SU-DHL-6 (cell line): Measurements from ENCODE around the gene BCL3.

Source experiments
- H2AFZ ChIP-seq: fragments of 200-600 bp; sonication (generic); 2 replicates; pipeline ENCODE4 v1.6.1; 2014; ENCODE audit warnings: low read depth, mild to moderate bottlenecking, moderate library complexity, mixed read lengths, antibody characterized with exemption, low read length; ENCODE audit not compliant: severe bottlenecking
- H3F3A ChIP-seq: fragments of 200-600 bp; shearing (Covaris generic); 2 replicates; pipeline ENCODE4 v1.6.0; 2016; ENCODE audit warnings: antibody characterized with exemption, mild to moderate bottlenecking; ENCODE audit not compliant: insufficient read depth
- H3K27ac ChIP-seq: fragments of 200-600 bp; sonication (generic); 2 replicates; pipeline ENCODE4 v1.5.1; 2016; ENCODE audit warnings: low read depth, mild to moderate bottlenecking, low read length, moderate library complexity, mixed read lengths
- H3K27me3 ChIP-seq: fragments of 200-600 bp; sonication (generic), shearing (Covaris generic); 2 replicates; pipeline ENCODE4 v1.6.0; 2014; ENCODE audit warnings: mild to moderate bottlenecking, low read length
- H3K36me3 ChIP-seq: fragments of 200-600 bp; sonication (generic); 2 replicates; pipeline ENCODE4 v1.6.1; 2014; ENCODE audit warnings: mild to moderate bottlenecking, low read length, mixed read lengths
- H3K4me2 ChIP-seq: fragments of 300-600, 200-600 bp; shearing (Covaris generic), sonication (generic); 2 replicates; pipeline ENCODE4 v1.6.0; 2014; ENCODE audit warnings: low read length, low read depth, mild to moderate bottlenecking; ENCODE audit not compliant: poor library complexity, severe bottlenecking
- H3K4me3 ChIP-seq: fragments of 200-600 bp; sonication (generic); 2 replicates; pipeline ENCODE4 v1.5.1; 2014; ENCODE audit warnings: antibody characterized with exemption, low read length, mild to moderate bottlenecking, mixed read lengths; ENCODE audit not compliant: insufficient read depth, poor library complexity, severe bottlenecking
- H3K79me2 ChIP-seq: fragments of 200-600 bp; sonication (generic); 2 replicates; pipeline ENCODE4 v1.6.1; 2014; ENCODE audit warnings: mild to moderate bottlenecking, low read length, moderate library complexity; ENCODE audit not compliant: insufficient read depth
- H3K9ac ChIP-seq: fragments of 200-600 bp; sonication (generic); 2 replicates; pipeline ENCODE4 v1.7.0; 2014; ENCODE audit warnings: mild to moderate bottlenecking, low read length
- H3K9me2 ChIP-seq: fragments of 200-600 bp; sonication (generic); replicated peaks from 2 replicates; pipeline ENCODE4 v1.6.1; 2014; ENCODE audit warnings: low read length; ENCODE audit not compliant: insufficient read depth
- H3K9me3 ChIP-seq: fragments of 200-600 bp; sonication (generic); 2 replicates; pipeline ENCODE4 v1.6.1; 2014; ENCODE audit warnings: low read length, mixed read lengths; ENCODE audit not compliant: insufficient read depth
- H4K20me1 ChIP-seq: fragments of 200-600 bp; sonication (generic); 2 replicates; pipeline ENCODE4 v1.6.1; 2014; ENCODE audit warnings: low read depth, mild to moderate bottlenecking, antibody characterized with exemption, low read length, moderate library complexity, mixed read lengths
- CTCF ChIP-seq: fragments of 200-600 bp; sonication (generic); IDR thresholded peaks from one replicate; pipeline ENCODE4 v1.5.1; 2017; ENCODE audit warnings: antibody characterized with exemption, mild to moderate bottlenecking, low read length, moderate library complexity; ENCODE audit not compliant: insufficient read depth, poor library complexity, severe bottlenecking
- EZH2phosphoT487 ChIP-seq: fragments of 200-600 bp; sonication (generic), shearing (Covaris generic); conservative IDR thresholded peaks from 2 replicates; pipeline ENCODE4 v1.6.1; 2018; ENCODE audit warnings: mild to moderate bottlenecking, antibody characterized with exemption, low read length, moderate library complexity, mixed read lengths

Gene BCL3

GRCh38 chr19:44753626-44753931, 5.1 kb downstream of the BCL3 start:
- Histone ChIP-seq H3K27ac (peak overlapping the region; percentile 99), H3K9me2 (no peaks in the 10 kb centered on the region), H3K36me3 (no peaks in the 10 kb centered on the region), H2AFZ (no peak overlapping the region), H3K4me3 (peak overlapping the region; percentile 68), H3F3A (peaks cover 46% of the 10 kb centered on the region), H3K4me2 (peak overlapping the region; percentile 100), H3K79me2 (peaks cover 48% of the 10 kb centered on the region), H4K20me1 (peaks cover 4% of the 10 kb centered on the region), H3K27me3 (no peaks in the 10 kb centered on the region), H3K9ac (peak overlapping the region; percentile 97), H3K9me3 (no peaks in the 10 kb centered on the region)
- TF ChIP-seq EZH2phosphoT487 (no peak), CTCF (no peak)

- Histone ChIP-seq H3K27ac (peak overlapping the region; percentile 99), H3K9ac (peak overlapping the region; percentile 97), H2AFZ (no peak overlapping the region)
Observed at GRCh38 chr19:44753932-44754749, 5.6 kb downstream of the BCL3 start.

GRCh38 chr19:44754750-44755080, 6.2 kb downstream of the BCL3 start:
- Histone ChIP-seq H3K27me3 (no peaks in the 10 kb centered on the region), H3K36me3 (no peaks in the 10 kb centered on the region), H3K79me2 (peaks cover 38% of the 10 kb centered on the region), H4K20me1 (peaks cover 4% of the 10 kb centered on the region), H3K9me3 (no peaks in the 10 kb centered on the region), H3K4me3 (peak overlapping the region; percentile 68), H3K9me2 (no peaks in the 10 kb centered on the region), H3K27ac (peak overlapping the region; percentile 99), H2AFZ (no peak overlapping the region), H3F3A (peaks cover 42% of the 10 kb centered on the region), H3K4me2 (peak overlapping the region; percentile 100), H3K9ac (peak overlapping the region; percentile 97)
- TF ChIP-seq CTCF (no peak), EZH2phosphoT487 (no peak)

More at GRCh38 chr19:44753932-44754749, 5.6 kb downstream of the BCL3 start:
- Histone ChIP-seq H3K4me2 (peak overlapping the region; percentile 100), H3K9me2 (no peaks in the 10 kb centered on the region), H3K27me3 (no peaks in the 10 kb centered on the region), H4K20me1 (peaks cover 4% of the 10 kb centered on the region), H3F3A (peaks cover 46% of the 10 kb centered on the region), H3K4me3 (peak overlapping the region; percentile 68), H3K9me3 (no peaks in the 10 kb centered on the region), H3K36me3 (no peaks in the 10 kb centered on the region), H3K79me2 (peaks cover 44% of the 10 kb centered on the region)
- TF ChIP-seq EZH2phosphoT487 (no peak), CTCF (no peak)
